ENCODE data around the gene NARF. TPM values are rescaled to one million over a fixed set of nuclear protein-coding genes. Genes with fewer than 3 reads are reported as not detected.
A peak's percentile ranks its signal among the peaks of the same experiment; 100 is the strongest.

Gene NARF
- total and polyA plus RNA-seq, 2 donors (not counting 1 experiment from before 2014, with no cell fraction given), result 92.4 to 103 TPM

GRCh38 chr17:82444941-82445521, 13.5 kb upstream of the NARF start:
- Histone ChIP-seq H3K27ac (ENCODE audit: low read length in 2 of 2) (peak overlapping the region in 1 of 2 donors; percentile 69), H3K9ac (ENCODE audit: low read length) (no peak overlapping the region), H2AFZ (ENCODE audit: insufficient read depth, low read depth, low read length, poor library complexity, severe bottlenecking) (no peak overlapping the region), H3K4me2 (replicated peaks; ENCODE audit: low read depth, low read length, poor library complexity, severe bottlenecking) (no peak overlapping the region), H3K4me1 (ENCODE audit: control insufficient read depth in 2 of 2, insufficient read depth in 2 of 2, low read length in 2 of 2) (peaks cover 21 to 73% of the 10 kb centered on the region in 2 donors), H3K36me3 (replicated peaks in 1 of 2; ENCODE audit: control extremely low read depth in 1 of 2, control insufficient read depth in 1 of 2, extremely low read depth in 1 of 2, insufficient read depth in 2 of 2, low read length in 1 of 2) (peaks cover 1 to 64% of the 10 kb centered on the region in 2 experiments), H4K20me1 (ENCODE audit: control insufficient read depth, insufficient read depth, low read length, poor library complexity, severe bottlenecking) (peaks cover 68% of the 10 kb centered on the region), H3K4me3 (ENCODE audit: control extremely low read depth in 1 of 5, extremely low read depth in 1 of 5, insufficient read depth in 1 of 5, low read depth in 2 of 5, low read length in 4 of 5) (no peak overlapping the region), H3K27me3 (replicated peaks in 1 of 4; ENCODE audit: control extremely low read depth in 1 of 4, control insufficient read depth in 3 of 4, insufficient read depth in 4 of 4, low read length in 3 of 4) (no peaks in the 10 kb centered on the region), H3K79me2 (ENCODE audit: control insufficient read depth, insufficient read depth, low read length) (peaks cover 78% of the 10 kb centered on the region), H3K9me3 (ENCODE audit: control extremely low read depth in 1 of 3, control insufficient read depth in 2 of 3, insufficient read depth in 1 of 3, low read length in 2 of 3) (no peaks in the 10 kb centered on the region)
- ATAC-seq (ENCODE audit: low read depth) (no peak), DNase-seq (no peak)
- 59% methylated on average over 19 of the region's 19 CpGs for WGBS (ENCODE audit: insufficient coverage)
- ChIA-PET POLR2A (interaction anchor here (1.2 kb wide), 1 partner anchor 10 kb away, joined by 3 read pairs; no protein-coding TSS in a partner anchor), CTCF (interaction anchor here (1.2 kb wide), 1 partner anchor 10 kb away, joined by 3 read pairs; no protein-coding TSS in a partner anchor)
- intact Hi-C loops (cut with micrococcal nuclease), result no loop called here
- H3K27ac Mint-ChIP-seq, result no peak overlapping the region
- TF ChIP-seq EZH2 (IDR thresholded peaks at IDR 0.05; ENCODE audit: borderline replicate concordance, insufficient read depth, low read depth, low read length, poor library complexity, severe bottlenecking) (no peak), CTCF (IDR thresholded peaks at IDR 0.05) (no peak)
- H3K27me3 Mint-ChIP-seq, result no peaks in the 10 kb centered on the region
- no peaks in the 10 kb centered on the region for H3K9me3 Mint-ChIP-seq (ENCODE audit: insufficient read depth)
- no peak overlapping the region for H3K4me3 Mint-ChIP-seq
- H3K4me1 Mint-ChIP-seq, result peaks cover 57% of the 10 kb centered on the region

- Histone ChIP-seq H3K4me3 (ENCODE audit: control extremely low read depth in 1 of 5, extremely low read depth in 1 of 5, insufficient read depth in 1 of 5, low read depth in 2 of 5, low read length in 4 of 5) (no peak overlapping the region), H3K4me1 (ENCODE audit: control insufficient read depth in 2 of 2, insufficient read depth in 2 of 2, low read length in 2 of 2) (peaks cover 16 to 68% of the 10 kb centered on the region in 2 donors), H3K4me2 (replicated peaks; ENCODE audit: low read depth, low read length, poor library complexity, severe bottlenecking) (no peak overlapping the region), H3K27me3 (replicated peaks in 1 of 4; ENCODE audit: control extremely low read depth in 1 of 4, control insufficient read depth in 3 of 4, insufficient read depth in 4 of 4, low read length in 3 of 4) (no peaks in the 10 kb centered on the region), H3K79me2 (ENCODE audit: control insufficient read depth, insufficient read depth, low read length) (peaks cover 78% of the 10 kb centered on the region), H2AFZ (ENCODE audit: insufficient read depth, low read depth, low read length, poor library complexity, severe bottlenecking) (no peak overlapping the region), H3K9ac (ENCODE audit: low read length) (no peak overlapping the region), H3K27ac (ENCODE audit: low read length in 2 of 2) (peak overlapping the region in 1 of 2 donors; percentile 69), H4K20me1 (ENCODE audit: control insufficient read depth, insufficient read depth, low read length, poor library complexity, severe bottlenecking) (peaks cover 63% of the 10 kb centered on the region), H3K9me3 (ENCODE audit: control extremely low read depth in 1 of 3, control insufficient read depth in 2 of 3, insufficient read depth in 1 of 3, low read length in 2 of 3) (no peaks in the 10 kb centered on the region), H3K36me3 (replicated peaks in 1 of 2; ENCODE audit: control extremely low read depth in 1 of 2, control insufficient read depth in 1 of 2, extremely low read depth in 1 of 2, insufficient read depth in 2 of 2, low read length in 1 of 2) (peaks cover 1 to 64% of the 10 kb centered on the region in 2 experiments)
- H3K4me3 Mint-ChIP-seq, result no peak overlapping the region
- H3K4me1 Mint-ChIP-seq, result peaks cover 52% of the 10 kb centered on the region
- intact Hi-C loops (cut with micrococcal nuclease), result no loop called here
- ATAC-seq (ENCODE audit: low read depth) (no peak), DNase-seq (no peak)
- no peak for TF ChIP-seq EZH2 (IDR thresholded peaks at IDR 0.05; ENCODE audit: borderline replicate concordance, insufficient read depth, low read depth, low read length, poor library complexity, severe bottlenecking)
- no peak for TF ChIP-seq CTCF (IDR thresholded peaks at IDR 0.05)
- peak overlapping the region; percentile 20 for H3K27ac Mint-ChIP-seq
- no peaks in the 10 kb centered on the region for H3K9me3 Mint-ChIP-seq (ENCODE audit: insufficient read depth)
- ChIA-PET CTCF (interaction anchor here (1.2 kb wide), 1 partner anchor 11 kb away, joined by 3 read pairs; no protein-coding TSS in a partner anchor), POLR2A (interaction anchor here (2.3 kb wide), 1 partner anchor 11 kb away, joined by 5 read pairs; no protein-coding TSS in a partner anchor)
- no peaks in the 10 kb centered on the region for H3K27me3 Mint-ChIP-seq
- WGBS (ENCODE audit: insufficient coverage), result 81% methylated on average over 13 of the region's 13 CpGs
Observed at GRCh38 chr17:82445542-82445941, 13.0 kb upstream of the NARF start.
